HG03066 (cell line): ENCODE data around the gene HNRNPU.

Source experiments
- ATAC-seq: cut with Tn5 transposase; IDR thresholded peaks from one replicate; pipeline ENCODE4 v1.9.1; 2021; ENCODE audit warnings: low read depth; ENCODE audit not compliant: unreplicated experiment

Gene HNRNPU

DNA sequence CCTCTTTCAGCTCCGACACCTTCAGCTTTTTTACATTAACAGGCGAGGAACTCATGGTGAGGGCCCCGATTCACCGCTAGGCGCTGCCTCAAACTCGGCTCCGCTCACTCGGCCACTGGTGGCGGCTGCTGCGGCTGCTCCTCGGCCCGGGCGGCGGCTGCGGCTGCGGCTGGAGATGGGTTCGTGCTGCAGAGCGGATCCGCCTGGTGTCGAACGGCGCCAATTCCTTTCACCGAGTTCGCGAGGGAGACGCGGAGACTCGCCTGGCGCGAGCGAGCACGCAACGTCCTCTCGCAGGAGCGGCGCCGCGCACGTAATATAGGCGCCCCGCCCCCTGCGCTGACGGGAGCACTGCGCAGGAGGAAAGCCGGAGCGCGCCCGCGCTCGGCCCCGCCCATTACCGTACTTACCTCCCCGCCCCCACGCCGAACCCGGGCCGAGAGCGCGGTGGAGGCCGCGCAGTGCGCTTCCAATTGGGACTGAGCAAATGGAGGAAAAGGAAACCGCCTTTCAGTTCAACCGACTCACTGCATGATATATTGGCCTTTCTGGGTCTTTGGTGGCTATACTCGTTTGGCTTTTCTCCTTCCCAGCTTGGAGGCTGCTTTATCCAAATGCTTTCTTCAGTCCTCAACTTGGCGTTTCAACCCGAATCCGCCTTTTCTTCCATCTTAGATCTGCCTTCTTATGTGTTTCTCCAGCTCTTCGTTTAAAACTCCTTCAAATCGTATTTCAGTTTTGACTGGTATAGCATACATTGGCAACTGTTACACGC, at the start of gene HNRNPU:
Gene HNRNPU, minus strand, starts transcription at position 291 of the 775 bp plus-strand sequence. Its CDS starts 236 bp downstream, at position 55.
- peak; percentile 67 for ATAC-seq

DNA sequence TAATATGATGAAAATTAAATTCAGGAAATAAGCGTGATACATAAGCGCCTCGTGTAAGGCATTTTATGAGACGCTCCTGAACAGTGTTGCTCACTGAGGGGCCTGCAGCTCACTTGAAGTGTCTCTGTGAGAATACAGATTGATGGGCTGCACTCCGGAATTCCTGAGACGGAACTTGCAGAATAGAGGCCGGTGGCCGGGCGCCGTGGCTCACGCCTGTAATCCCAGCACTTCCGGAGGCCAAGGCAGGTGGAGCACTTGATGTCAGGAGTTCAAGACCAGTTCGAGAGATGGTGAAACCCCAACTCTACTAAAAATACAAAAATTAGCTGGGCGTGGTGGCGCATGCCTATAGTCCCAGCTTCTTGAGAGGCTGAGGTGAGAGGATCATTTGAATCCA, 49.5 kb upstream of the HNRNPU start:
- ATAC-seq = no peak

DNA sequence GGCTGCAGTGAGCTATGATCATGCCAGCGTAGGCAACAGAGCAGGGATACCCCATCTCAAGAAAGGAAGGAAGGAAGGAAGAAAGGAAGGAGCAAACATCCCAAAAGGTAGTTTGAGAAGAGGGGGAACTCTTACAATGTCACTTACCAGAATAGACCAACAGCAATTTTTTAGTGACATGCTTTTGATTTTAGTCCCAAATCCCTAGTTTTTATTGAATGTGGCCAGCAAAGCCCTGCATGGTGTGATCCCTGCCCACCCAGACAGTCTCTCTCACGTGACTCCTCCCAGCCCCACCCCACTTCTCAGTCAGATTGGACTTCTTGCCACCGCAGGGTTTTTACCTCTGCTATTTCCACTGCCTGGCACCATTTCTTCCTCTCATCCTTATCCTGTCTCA, 39.8 kb upstream of the HNRNPU start:
- ATAC-seq = no peak

DNA sequence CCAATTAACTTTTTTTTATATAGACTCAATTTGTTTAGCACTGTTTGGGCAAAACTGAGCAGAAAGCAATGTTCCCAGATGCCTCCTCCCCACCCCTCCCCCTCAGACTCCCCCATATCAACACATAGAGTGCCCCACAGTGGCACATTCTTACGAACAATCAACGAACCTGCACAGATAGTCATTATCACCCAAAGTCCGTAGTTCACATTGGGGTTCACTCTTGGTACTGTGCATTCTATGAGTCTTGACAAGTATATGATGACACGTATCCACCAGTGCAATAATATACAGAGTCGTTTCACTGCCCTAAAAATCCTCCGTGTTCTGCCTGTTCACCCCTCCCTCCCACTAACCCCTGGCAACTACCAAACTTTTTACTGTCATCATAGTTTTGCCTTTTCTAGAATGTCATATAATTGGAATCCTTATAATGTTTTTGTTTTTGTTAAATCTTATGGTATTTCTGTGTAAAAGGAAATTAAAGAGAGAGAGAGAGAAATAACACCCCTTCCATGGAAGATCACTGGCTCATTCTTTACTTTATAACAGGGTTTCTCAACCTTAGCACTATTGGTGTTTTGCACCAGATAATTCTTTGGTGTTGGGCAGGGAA, 37.2 kb upstream of the HNRNPU start:
- no peak for ATAC-seq

DNA sequence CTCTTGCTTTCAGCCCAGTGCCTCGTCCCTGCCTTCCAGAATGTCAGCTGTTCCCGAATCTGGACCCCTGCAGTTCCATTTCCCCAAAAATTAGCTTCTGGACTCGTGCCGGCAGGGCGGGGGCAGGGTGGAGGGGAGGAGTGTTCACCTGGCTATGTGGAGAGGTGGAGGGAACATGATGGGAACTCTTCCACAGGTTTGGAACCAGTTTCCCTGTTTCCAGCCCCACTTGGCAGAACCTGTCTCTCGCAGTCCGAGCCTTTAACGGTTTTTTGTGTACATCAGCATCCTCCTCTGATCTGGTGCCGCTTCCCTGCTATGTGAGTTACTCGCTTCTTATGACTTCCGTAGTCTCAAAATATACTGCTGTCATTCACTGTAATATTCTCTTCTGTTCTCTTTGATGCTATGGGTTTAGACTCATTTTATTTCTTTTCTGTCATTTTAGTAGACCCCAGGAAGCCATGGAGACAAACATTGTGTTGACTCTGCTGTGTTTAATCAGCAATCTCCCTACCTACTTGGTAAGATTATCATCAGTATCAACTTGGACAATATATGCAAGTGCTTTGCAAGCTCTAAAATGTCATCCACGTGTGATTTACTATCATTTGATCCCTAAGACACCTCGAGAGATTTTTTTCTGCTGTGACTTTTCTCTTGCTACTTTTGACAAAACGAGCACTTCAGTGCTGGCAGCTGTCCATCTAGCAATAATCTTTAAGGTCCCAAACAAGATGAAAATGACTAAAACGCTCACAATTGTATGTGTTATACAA, 33.3 kb upstream of the HNRNPU start:
- no peak for ATAC-seq

DNA sequence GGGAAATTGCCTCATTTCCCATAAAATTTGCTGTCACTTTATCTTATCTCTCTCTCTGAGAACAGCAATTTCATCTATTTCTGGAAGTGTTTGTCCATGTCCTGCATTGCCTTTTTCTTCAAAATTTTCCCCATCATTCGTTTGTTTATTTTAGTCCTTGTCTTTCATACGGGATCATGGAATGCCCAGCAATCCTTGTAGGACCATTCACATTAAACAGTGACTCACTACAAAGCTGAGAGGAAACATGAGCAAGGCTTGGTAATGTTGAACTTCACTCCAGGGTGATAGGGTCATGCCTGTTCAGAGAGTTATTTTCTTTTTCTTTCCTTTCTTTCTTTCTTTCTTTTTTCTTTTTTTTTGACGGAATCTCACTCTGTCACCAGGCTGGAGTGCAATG, 32.2 kb upstream of the HNRNPU start:
- ATAC-seq = no peak

DNA sequence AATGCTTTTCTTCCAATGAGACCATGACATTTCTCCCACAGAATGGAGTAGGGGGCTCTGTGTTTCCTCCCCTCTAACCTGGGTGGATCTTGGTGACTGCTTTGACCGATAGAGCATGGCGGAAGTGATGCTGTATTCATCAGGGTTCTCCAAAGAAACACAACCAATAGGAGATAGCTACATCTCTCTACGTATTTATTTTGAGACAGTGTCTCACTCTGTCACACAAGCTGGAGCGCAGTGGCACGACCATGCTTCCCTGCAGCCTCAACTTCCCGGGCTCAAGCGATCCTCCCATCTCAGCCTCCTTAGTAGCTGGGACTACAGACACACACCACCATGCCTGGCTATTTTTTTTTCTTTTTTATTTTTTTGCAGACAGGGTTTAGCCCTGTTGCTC, 29.5 kb upstream of the HNRNPU start:
- ATAC-seq = no peak

DNA sequence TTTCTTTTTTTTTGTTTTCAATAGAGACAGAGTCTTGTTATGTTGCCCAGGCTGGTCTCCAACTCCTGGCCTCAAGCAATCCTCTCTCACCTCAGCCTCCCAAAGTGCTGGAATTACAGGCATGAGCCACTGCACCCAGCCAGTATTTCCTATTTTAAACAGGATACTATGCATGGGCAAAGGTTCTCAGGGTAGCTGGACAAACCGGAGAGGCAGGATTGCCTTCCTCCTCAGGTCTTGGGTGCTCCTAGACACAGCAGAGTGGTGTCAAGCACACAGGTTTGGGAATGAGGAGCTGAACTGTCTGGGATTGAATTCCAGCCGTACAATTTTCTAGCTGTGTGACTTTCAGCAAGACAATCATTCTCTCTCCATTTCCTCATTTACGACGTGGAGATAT, 22.9 kb upstream of the HNRNPU start:
- ATAC-seq = no peak

DNA sequence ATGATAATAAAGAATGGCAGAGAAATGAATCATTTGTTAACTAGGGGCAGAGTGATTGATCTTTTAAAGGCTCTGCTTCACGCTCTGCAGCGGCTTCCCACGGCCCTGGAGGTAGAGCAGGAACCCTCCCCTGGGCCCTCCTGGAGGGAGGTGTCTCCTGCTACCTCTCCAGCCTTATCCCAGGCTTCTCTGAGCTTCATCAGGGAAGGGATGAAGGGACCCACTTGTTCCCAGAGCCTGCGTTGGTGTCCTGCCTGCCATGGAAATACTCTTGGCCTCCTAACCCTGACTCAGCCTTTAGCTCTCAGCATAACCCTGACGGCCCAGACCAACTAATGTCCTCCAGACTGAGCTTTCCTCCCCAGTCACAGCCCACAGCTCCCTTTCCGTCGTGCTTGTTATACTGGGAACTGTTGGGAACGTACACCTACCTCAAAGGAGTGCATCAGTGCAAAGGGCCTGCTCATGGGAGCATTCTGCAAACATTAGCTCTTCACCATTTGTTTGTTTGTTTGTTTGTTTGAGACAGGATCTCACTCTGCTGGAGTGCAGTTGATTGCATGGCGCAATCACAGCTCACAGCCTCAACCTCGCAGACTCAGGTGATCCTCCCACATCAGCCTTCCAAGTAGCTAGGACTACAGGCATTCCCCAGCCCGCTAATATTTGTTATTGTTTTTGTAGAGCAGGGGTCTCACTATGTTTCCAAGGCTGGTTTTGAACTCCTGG, 17.4 kb upstream of the HNRNPU start:
- no peak for ATAC-seq

DNA sequence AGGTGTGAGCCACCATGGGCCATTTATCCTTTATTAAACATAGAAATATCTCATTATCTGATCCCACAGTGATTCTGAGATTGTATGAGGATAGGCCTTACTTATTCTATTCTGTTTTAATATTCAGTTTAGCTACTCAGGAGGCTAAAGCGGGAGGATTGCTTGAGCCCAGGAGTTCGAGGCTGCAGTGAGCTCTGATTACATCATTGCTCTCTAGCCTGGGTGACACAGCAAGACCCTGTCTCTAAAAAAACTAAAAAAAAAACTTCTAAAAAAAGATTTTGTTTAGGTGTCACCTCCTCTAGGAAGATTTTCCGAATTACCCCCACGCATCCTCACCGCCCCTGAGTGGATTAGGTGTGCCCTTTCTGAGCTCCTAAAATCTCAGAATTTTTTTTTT, 14.3 kb upstream of the HNRNPU start:
- ATAC-seq = no peak

DNA sequence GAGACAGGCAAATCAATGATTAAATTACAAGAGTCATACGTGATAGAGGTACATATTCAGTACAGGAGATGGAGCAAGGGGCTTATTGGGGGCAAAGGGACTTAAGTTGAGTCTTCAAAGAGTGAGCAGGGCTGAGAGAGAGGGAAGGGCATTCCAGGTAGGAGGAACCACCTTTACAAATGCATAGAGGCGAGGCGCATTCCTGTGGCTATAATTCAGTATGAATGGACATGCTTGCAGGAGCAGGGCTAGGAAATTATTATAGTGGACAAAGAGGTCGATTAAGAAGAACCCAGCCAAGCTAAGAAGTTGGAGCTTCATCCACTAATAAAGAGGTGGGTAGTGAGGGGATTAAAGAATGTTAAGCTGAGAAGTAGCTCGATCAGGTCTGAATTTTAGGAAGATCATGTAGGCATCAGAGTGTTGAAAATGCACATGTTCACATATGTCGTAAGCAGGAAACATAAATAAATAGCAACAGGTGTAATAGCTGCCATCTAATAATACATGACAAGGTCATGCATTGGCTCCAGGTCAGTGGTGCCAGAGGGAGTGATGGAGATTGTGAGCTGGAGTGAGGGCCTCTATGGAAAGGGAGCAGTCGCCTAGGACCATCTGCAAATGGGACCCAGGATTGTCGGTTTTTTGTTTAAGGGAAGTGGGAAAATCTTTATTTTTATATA, 12.0 kb upstream of the HNRNPU start:
- no peak for ATAC-seq

DNA sequence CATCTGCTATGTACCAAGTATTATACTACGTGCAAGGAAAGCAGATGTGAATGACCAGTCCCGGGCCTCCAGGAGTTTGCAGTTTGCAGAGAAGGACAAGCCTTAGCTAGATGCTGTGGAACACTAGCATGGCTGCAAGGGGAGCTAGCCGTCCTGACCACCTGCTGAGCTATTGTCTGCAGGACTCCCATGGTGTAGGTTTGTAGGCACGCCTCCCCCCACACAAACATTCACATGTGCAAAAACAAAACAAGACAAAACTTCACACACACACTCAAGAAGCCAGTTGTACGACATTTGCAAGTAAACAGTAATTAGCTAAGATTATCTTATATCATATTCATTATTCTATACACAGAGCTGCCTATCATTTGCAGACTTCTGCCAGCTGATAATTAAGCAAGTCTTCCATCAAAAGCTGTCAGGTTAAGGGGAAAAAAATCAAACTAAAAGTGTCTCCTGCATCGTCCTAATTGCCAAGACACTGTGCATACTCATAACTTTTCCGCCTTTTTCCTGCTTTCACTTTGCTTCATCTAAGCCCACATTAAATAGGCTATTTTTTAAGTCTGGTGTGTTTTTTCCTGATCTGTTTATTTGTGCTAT, 10.7 kb upstream of the HNRNPU start:
- no peak for ATAC-seq

DNA sequence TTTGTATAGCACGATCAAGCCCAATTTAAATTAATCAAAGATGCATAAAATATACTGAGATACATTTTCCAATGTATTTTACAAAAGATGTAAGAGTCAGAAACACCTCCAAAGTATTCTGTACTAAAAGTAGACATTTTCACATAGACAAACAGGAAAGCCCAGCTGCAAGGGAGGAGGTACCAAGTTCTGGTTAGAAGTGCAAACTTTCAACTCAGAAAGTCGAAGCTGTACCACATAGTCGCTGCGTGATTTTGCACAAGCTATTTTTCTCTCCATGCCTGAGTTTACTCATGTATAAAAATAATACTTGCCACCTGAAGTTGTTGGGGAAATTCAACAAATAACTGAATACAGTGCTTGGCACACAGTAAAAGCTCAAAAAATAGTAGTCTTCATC, 5.6 kb upstream of the HNRNPU start:
- no peak for ATAC-seq

DNA sequence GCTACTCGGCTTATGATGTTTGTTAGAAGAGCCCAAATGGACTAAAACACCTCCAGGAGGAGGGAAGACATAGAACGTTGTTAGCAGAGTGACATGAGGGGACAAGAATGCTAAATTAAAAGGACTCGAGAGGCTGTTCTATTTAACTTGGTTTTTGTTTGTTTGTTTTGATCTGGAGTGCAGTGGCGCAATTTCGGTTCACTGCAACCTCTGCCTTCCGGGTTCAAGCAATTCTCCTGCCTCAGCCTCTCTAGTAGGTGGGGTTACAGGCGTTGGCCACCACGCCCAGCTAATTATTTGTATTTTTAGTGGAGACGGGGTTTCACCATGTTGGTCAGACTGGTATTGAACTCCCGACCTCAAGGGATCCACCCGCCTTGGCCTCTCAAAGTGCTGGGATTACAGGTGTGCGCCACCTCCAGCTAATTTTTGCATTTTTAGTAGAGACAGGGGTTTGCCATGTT, 5.1 kb upstream of the HNRNPU start:
- no peak for ATAC-seq

DNA sequence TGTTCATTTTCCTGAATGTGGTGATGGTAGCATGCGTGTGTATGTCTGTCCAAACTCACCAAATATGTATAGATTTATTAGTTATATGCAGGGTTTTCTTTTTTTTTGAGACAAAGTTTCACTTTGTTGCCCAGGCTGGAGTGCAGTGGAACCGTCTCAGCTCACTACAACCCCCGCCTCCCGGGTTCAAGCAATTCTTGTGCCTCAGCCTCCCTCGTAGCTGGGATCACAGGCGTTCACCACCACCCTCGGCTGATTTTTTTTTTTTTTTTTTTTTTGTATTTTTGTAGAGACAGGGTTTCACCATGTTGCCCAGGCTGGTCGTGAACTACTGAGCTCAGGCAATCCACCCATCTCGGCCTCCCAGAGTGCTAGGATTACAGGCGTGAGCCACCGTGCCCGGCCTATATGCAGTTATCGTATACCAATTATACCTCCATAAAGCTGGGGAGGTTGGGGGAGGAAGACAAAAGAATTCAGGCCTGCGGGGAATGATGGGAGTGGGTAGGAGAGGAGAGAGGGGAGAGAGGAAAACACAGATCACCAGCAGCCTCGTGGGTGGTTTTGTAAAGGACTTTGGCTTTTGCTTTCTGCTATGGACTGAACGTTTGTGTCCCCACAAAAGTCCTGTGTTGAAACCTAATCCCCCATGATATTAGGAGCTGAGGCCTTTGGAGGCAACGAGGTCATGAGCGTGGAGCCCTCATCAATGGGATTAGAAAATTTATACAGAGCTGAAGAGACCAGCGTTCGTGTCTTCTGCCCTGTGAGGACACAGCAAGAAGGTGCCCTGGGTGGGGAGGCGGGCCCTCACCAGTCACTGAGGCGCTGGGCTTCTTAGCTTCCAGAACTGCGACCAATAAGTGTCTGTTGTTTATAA, 4.4 kb upstream of the HNRNPU start:
- ATAC-seq = no peak

DNA sequence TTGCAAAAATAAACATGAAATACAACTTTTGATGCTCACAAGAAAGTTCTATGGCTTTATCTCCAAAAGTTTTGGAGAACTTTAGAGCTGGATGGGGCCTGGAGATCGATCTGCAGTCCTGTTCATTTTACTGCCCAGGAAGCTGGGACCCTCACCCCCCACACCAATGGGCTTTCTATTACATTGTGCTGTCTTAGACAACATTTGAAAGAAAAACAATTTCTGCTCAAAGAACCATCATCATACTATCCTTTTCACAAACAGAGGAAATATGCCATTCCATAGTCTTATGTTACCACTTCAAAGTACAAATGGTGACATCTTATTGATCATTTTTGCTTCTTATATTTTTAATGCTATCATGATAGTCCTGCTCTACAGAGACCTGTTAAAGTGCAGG, 2.0 kb upstream of the HNRNPU start:
- ATAC-seq = no peak

DNA sequence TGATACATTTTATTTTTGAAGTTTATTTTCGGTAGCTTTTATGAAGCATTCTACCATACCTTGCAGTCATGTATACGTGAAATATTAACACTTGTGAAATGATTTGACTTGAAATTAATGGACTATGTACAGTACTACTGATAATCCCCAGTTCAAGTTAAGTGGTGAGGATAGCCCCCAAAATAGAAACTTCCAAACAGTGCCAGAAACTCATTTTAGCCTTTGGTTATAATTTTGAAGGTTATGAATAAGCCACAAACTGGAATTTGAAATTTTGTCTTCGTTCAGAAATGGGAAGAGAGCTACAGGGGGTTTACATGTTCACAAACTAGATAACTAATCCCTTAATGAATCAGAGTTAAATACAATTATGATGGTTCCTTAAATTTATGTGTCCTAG, 1.5 kb upstream of the HNRNPU start:
- no peak for ATAC-seq

DNA sequence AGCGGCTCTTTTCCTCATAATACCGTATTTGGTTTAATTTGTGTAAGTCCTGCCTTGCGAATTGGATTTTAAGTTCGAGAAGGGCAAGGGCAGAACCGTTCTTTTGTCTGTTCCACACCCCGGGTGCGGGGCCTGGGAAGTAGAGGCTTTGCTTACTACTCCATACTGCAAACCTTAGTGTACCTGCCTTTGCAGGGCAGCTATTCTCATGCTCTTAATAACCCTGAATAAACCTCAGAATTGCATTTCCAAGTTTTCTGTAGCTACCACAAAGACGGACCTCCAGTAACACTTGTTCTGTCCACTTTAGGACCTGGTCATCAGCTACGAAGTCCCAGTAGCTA, 657 bp upstream of the HNRNPU start:
- ATAC-seq = no peak
